CD4-positive, alpha-beta T cell treated with Interferon alpha-2 for 1 hour (primary cell): ENCODE measurements around the gene LMAN2.
A peak's percentile ranks its signal among the peaks of the same experiment; 100 is the strongest.

ENCODE experiments used
- DNase-seq, 2 donors: peaks; one replicate each; pipeline ENCODE4 v3.0.0-alpha.2; 2020 to 2022

Gene LMAN2

GRCh38 chr5:177351392-177352329 lies at the start of gene LMAN2:
LMAN2 (minus strand) TSS chr5:177351668; CDS start chr5:177351647, 21 bp downstream.
- peak; percentile 92 to 94 for DNase-seq

- DNase-seq = no peak
These were observed 48.8 kb upstream of the LMAN2 start, which contains the start of gene PFN3 for GRCh38 chr5:177399997-177400868. PFN3 (minus strand) TSS chr5:177400661; CDS start chr5:177400576, 85 bp downstream.

- DNase-seq = no peak
These were observed 46.5 kb upstream of the LMAN2 start for GRCh38 chr5:177397875-177398390.

- no peak for DNase-seq
These were observed 45.3 kb upstream of the LMAN2 start for GRCh38 chr5:177396807-177397206.

GRCh38 chr5:177396078-177396477 lies 44.6 kb upstream of the LMAN2 start:
- no peak for DNase-seq

GRCh38 chr5:177393990-177394389 lies 42.5 kb upstream of the LMAN2 start:
- DNase-seq = no peak

GRCh38 chr5:177393206-177393765 lies 41.8 kb upstream of the LMAN2 start:
- DNase-seq = no peak

GRCh38 chr5:177392765-177393164 lies 41.3 kb upstream of the LMAN2 start:
- DNase-seq = no peak

- peak; percentile 87 to 91 for DNase-seq
These were observed 39.2 kb upstream of the LMAN2 start for GRCh38 chr5:177390363-177391300.

- DNase-seq = peak; percentile 42 to 73
These were observed 38.0 kb upstream of the LMAN2 start for GRCh38 chr5:177389241-177390169.

- DNase-seq = no peak
These were observed 37.1 kb upstream of the LMAN2 start for GRCh38 chr5:177388521-177389052.

- DNase-seq = no peak
These were observed 35.9 kb upstream of the LMAN2 start for GRCh38 chr5:177387405-177387804.

- no peak for DNase-seq
These were observed 35.1 kb upstream of the LMAN2 start for GRCh38 chr5:177386542-177386941.

- no peak for DNase-seq
These were observed 34.3 kb upstream of the LMAN2 start for GRCh38 chr5:177385720-177386119.

GRCh38 chr5:177384134-177384533 lies 32.7 kb upstream of the LMAN2 start, which contains the start of gene SLC34A1:
SLC34A1 (plus strand) TSS chr5:177384434; CDS start chr5:177385742, 1,308 bp downstream.
- DNase-seq = no peak

GRCh38 chr5:177383181-177383580 lies 31.7 kb upstream of the LMAN2 start:
- no peak for DNase-seq

- DNase-seq = no peak
These were observed 31.1 kb upstream of the LMAN2 start for GRCh38 chr5:177382423-177383029.

GRCh38 chr5:177380805-177381126 lies 29.3 kb upstream of the LMAN2 start:
- no peak for DNase-seq
